ENCODE results near the gene SSTR3.
A peak's percentile ranks its signal among the peaks of the same experiment; 100 is the strongest.

The SSTR3 gene

GRCh38 chr22:37244114-37244921 is 32.0 kb upstream of the SSTR3 start, which contains the start of gene RAC2:
Gene RAC2, minus strand, starts transcription at chr22:37244269. Its CDS starts 121 bp downstream, at chr22:37244148.
- Histone ChIP-seq H3K4me3 (ENCODE audit: low read depth, low read length) (no peak within 1 kb of the TSS), H3K18ac (ENCODE audit: low read length) (no peak within 1 kb of the TSS), H2BK120ac (ENCODE audit: insufficient read depth, low read length, poor library complexity) (no peak within 1 kb of the TSS), H3K79me1 (ENCODE audit: low read length) (no peaks in the 10 kb centered on the region), H2BK5ac (ENCODE audit: low read depth, low read length, poor library complexity) (no peak within 1 kb of the TSS), H2BK12ac (ENCODE audit: low read length) (no peak within 1 kb of the TSS), H3K9ac (ENCODE audit: low read length) (no peak within 1 kb of the TSS), H2AK5ac (ENCODE audit: low read length) (no peak within 1 kb of the TSS), H3K4ac (ENCODE audit: low read depth, low read length) (no peak within 1 kb of the TSS), H3K4me2 (ENCODE audit: low read length) (no peak within 1 kb of the TSS), H3K23ac (ENCODE audit: low read length) (no peak within 1 kb of the TSS), H3K14ac (ENCODE audit: low read length) (peak within 1 kb of the TSS; percentile 22), H3K36me3 (ENCODE audit: control insufficient read depth in 1 of 2, insufficient read depth in 2 of 2, low read length in 2 of 2) (no peaks in the 10 kb centered on the region), H4K8ac (ENCODE audit: low read depth, low read length) (peak within 1 kb of the TSS; percentile 17), H4K12ac (ENCODE audit: low read depth, low read length) (no peak within 1 kb of the TSS), H3K79me2 (ENCODE audit: control insufficient read depth, insufficient read depth, low read length, poor library complexity) (no peaks in the 10 kb centered on the region), H2AFZ (ENCODE audit: insufficient read depth, low read length, poor library complexity) (no peak within 1 kb of the TSS), H4K91ac (ENCODE audit: low read depth, low read length) (no peak within 1 kb of the TSS), H3K27me3 (ENCODE audit: insufficient read depth, low read length) (no peaks in the 10 kb centered on the region), H3K4me1 (ENCODE audit: control insufficient read depth in 1 of 2, insufficient read depth in 2 of 2, low read length in 2 of 2) (peaks cover 0 to 9% of the 10 kb centered on the region in 2 experiments), H3K27ac (ENCODE audit: low read depth, low read length) (no peak within 1 kb of the TSS), H3K9me3 (ENCODE audit: insufficient read depth, low read depth, low read length) (no peaks in the 10 kb centered on the region)
- DNase-seq: no peak
- no CpG with 5 or more reads among the region's 23 CpGs for WGBS (ENCODE audit: extremely low coverage, insufficient coverage, insufficient read length)

DNA sequence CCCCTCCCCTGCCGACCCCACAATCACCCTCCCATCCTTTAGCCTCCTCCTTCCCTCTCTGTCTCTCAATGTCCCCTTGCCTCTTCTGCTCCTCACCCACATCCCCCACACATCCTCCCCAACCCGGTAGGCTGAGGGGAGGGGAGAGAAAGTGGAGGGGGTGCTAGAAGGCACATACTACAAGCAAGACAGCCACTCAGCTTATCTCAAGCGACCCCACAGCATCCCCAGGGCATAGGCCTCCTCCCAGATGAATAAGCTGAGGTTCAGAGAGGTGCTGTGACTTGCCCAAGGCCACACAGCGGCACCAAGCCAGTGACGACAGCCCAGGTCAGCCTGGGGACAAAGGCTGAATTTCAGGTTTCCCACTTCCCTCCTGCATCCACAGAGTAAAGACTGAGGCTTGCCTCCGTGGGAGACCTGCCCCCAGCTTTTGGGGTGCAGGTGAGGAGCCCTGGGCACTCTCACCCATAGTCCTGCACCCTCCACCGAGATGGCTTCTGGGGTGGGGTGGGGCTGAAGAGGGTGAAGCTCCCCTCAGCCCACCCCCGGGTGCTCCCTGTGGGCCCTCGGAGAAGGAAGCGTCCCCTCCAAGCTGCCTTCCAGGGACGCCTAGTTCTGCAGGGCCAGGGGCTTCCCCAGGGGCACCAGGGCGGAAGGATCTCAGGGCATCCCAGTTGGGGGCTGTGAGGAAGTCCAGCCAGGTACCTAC is 31.3 kb upstream of the SSTR3 start:
- no peaks in the 10 kb centered on the region for H3K27me3 ChIP-seq (ENCODE audit: insufficient read depth, low read length)
- no peak overlapping the region for H3K27ac ChIP-seq (ENCODE audit: low read depth, low read length)
- H3K14ac ChIP-seq (ENCODE audit: low read length): peak overlapping the region; percentile 22
- H3K18ac ChIP-seq (ENCODE audit: low read length): no peak overlapping the region
- H3K4ac ChIP-seq (ENCODE audit: low read depth, low read length): no peak overlapping the region
- no peak overlapping the region for H3K9ac ChIP-seq (ENCODE audit: low read length)
- no peaks in the 10 kb centered on the region for H3K79me2 ChIP-seq (ENCODE audit: control insufficient read depth, insufficient read depth, low read length, poor library complexity)
- H4K8ac ChIP-seq (ENCODE audit: low read depth, low read length): peak overlapping the region; percentile 17
- H4K12ac ChIP-seq (ENCODE audit: low read depth, low read length): no peak overlapping the region
- no peak overlapping the region for H2BK120ac ChIP-seq (ENCODE audit: insufficient read depth, low read length, poor library complexity)
- H3K23ac ChIP-seq (ENCODE audit: low read length): no peak overlapping the region
- no peak overlapping the region for H4K91ac ChIP-seq (ENCODE audit: low read depth, low read length)
- no peak overlapping the region for H2AK5ac ChIP-seq (ENCODE audit: low read length)
- H3K79me1 ChIP-seq (ENCODE audit: low read length): no peaks in the 10 kb centered on the region
- H3K4me3 ChIP-seq (ENCODE audit: low read depth, low read length): no peak overlapping the region
- no CpG with 5 or more reads among the region's 12 CpGs for WGBS (ENCODE audit: extremely low coverage, insufficient coverage, insufficient read length)
- H2BK5ac ChIP-seq (ENCODE audit: low read depth, low read length, poor library complexity): no peak overlapping the region
- H3K4me1 ChIP-seq (ENCODE audit: control insufficient read depth in 1 of 2, insufficient read depth in 2 of 2, low read length in 2 of 2): peaks cover 0 to 9% of the 10 kb centered on the region in 2 experiments
- H3K4me2 ChIP-seq (ENCODE audit: low read length): no peak overlapping the region
- no peak overlapping the region for H2BK12ac ChIP-seq (ENCODE audit: low read length)
- no peak overlapping the region for H2AFZ ChIP-seq (ENCODE audit: insufficient read depth, low read length, poor library complexity)
- no peak for DNase-seq
- H3K36me3 ChIP-seq (ENCODE audit: control insufficient read depth in 1 of 2, insufficient read depth in 2 of 2, low read length in 2 of 2): no peaks in the 10 kb centered on the region
- no peaks in the 10 kb centered on the region for H3K9me3 ChIP-seq (ENCODE audit: insufficient read depth, low read depth, low read length)

GRCh38 chr22:37242395-37242918 is 30.2 kb upstream of the SSTR3 start:
- Histone ChIP-seq H3K23ac (ENCODE audit: low read length) (no peak overlapping the region), H3K79me1 (ENCODE audit: low read length) (no peaks in the 10 kb centered on the region), H3K14ac (ENCODE audit: low read length) (no peak overlapping the region), H2AK5ac (ENCODE audit: low read length) (no peak overlapping the region), H3K27ac (ENCODE audit: low read depth, low read length) (no peak overlapping the region), H4K12ac (ENCODE audit: low read depth, low read length) (no peak overlapping the region), H2BK5ac (ENCODE audit: low read depth, low read length, poor library complexity) (no peak overlapping the region), H3K9me3 (ENCODE audit: insufficient read depth, low read depth, low read length) (no peaks in the 10 kb centered on the region), H2BK120ac (ENCODE audit: insufficient read depth, low read length, poor library complexity) (no peak overlapping the region), H3K18ac (ENCODE audit: low read length) (no peak overlapping the region), H2BK12ac (ENCODE audit: low read length) (no peak overlapping the region), H3K36me3 (ENCODE audit: control insufficient read depth in 1 of 2, insufficient read depth in 2 of 2, low read length in 2 of 2) (no peaks in the 10 kb centered on the region), H4K8ac (ENCODE audit: low read depth, low read length) (no peak overlapping the region), H3K4me3 (ENCODE audit: low read depth, low read length) (no peak overlapping the region), H4K91ac (ENCODE audit: low read depth, low read length) (no peak overlapping the region), H3K4me2 (ENCODE audit: low read length) (no peak overlapping the region), H3K4ac (ENCODE audit: low read depth, low read length) (no peak overlapping the region), H3K4me1 (ENCODE audit: control insufficient read depth in 1 of 2, insufficient read depth in 2 of 2, low read length in 2 of 2) (peaks cover 0 to 9% of the 10 kb centered on the region in 2 experiments), H3K9ac (ENCODE audit: low read length) (no peak overlapping the region), H3K79me2 (ENCODE audit: control insufficient read depth, insufficient read depth, low read length, poor library complexity) (no peaks in the 10 kb centered on the region), H3K27me3 (ENCODE audit: insufficient read depth, low read length) (no peaks in the 10 kb centered on the region), H2AFZ (ENCODE audit: insufficient read depth, low read length, poor library complexity) (no peak overlapping the region)
- DNase-seq: peak; percentile 33 to 41
- WGBS (ENCODE audit: extremely low coverage, insufficient coverage, insufficient read length): no CpG with 5 or more reads among the region's 16 CpGs

DNA sequence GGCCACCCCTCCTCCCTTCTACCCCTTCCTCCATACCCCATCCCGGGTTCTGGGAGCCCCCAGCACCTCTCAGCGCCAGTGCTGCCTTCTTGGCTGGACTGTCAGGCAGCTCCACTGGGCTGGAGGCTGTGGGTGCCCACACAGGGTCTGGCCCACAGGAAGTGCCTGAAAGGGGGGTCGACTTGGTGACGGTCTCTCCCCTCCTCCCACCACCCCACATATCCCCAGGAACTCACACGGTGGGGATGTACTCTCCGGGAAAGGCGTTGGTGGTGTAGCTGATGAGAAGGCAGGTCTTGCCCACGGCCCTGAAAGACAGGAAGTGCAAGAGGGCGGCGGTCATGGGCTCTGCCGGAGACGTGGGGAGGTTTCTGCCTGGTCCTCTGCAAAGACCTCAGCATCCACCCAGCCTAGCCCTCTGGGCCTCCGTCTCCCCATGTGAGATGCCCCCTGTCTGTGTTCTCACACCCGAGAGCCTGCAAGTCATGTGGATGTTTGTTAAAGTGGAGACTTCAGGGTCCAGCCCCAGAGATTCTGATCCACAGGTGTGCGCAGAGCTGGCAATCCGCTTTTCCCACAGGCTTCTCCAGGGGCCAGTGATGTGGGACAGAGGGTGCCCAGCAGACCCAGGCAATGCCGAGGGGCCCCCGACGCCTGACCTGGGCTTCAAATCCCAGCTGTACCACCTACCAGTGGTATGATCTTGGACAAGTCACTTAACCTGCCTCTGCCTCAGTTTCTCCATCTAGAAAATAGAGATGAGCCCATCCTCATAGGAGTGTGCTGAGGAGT is 29.3 kb upstream of the SSTR3 start:
- no peak overlapping the region for H2BK5ac ChIP-seq (ENCODE audit: low read depth, low read length, poor library complexity)
- WGBS (ENCODE audit: extremely low coverage, insufficient coverage, insufficient read length): no CpG with 5 or more reads among the region's 19 CpGs

More for the DNA sequence above, 29.3 kb upstream of the SSTR3 start:
- H2BK120ac ChIP-seq (ENCODE audit: insufficient read depth, low read length, poor library complexity): no peak overlapping the region
- no peak overlapping the region for H3K14ac ChIP-seq (ENCODE audit: low read length)
- no peaks in the 10 kb centered on the region for H3K9me3 ChIP-seq (ENCODE audit: insufficient read depth, low read depth, low read length)
- H3K4me2 ChIP-seq (ENCODE audit: low read length): no peak overlapping the region
- no peak overlapping the region for H2AFZ ChIP-seq (ENCODE audit: insufficient read depth, low read length, poor library complexity)
- no peaks in the 10 kb centered on the region for H3K79me2 ChIP-seq (ENCODE audit: control insufficient read depth, insufficient read depth, low read length, poor library complexity)
- no peak overlapping the region for H3K23ac ChIP-seq (ENCODE audit: low read length)
- H2BK12ac ChIP-seq (ENCODE audit: low read length): no peak overlapping the region
- H3K4ac ChIP-seq (ENCODE audit: low read depth, low read length): no peak overlapping the region
- no peaks in the 10 kb centered on the region for H3K36me3 ChIP-seq (ENCODE audit: control insufficient read depth in 1 of 2, insufficient read depth in 2 of 2, low read length in 2 of 2)
- no peak overlapping the region for H3K9ac ChIP-seq (ENCODE audit: low read length)
- H3K4me3 ChIP-seq (ENCODE audit: low read depth, low read length): no peak overlapping the region
- H4K12ac ChIP-seq (ENCODE audit: low read depth, low read length): no peak overlapping the region
- no peak overlapping the region for H4K91ac ChIP-seq (ENCODE audit: low read depth, low read length)
- DNase-seq: no peak
- H3K27ac ChIP-seq (ENCODE audit: low read depth, low read length): no peak overlapping the region
- H4K8ac ChIP-seq (ENCODE audit: low read depth, low read length): no peak overlapping the region
- H3K27me3 ChIP-seq (ENCODE audit: insufficient read depth, low read length): no peaks in the 10 kb centered on the region
- H3K4me1 ChIP-seq (ENCODE audit: control insufficient read depth in 1 of 2, insufficient read depth in 2 of 2, low read length in 2 of 2): peaks cover 0 to 9% of the 10 kb centered on the region in 2 experiments
- no peaks in the 10 kb centered on the region for H3K79me1 ChIP-seq (ENCODE audit: low read length)
- H2AK5ac ChIP-seq (ENCODE audit: low read length): no peak overlapping the region
- no peak overlapping the region for H3K18ac ChIP-seq (ENCODE audit: low read length)
